ENCODE measurements around the gene GPR35.

Gene GPR35

GRCh38 chr2:240597419-240598181 is 27.7 kb upstream of the GPR35 start:
- in situ Hi-C loops (cut with MboI; ENCODE audit: low sequenced_read_pairs, unreplicated experiment): no loop called here
- no peak for DNase-seq (ENCODE audit: low spot score)
- TF ChIP-seq, protein P1, sequence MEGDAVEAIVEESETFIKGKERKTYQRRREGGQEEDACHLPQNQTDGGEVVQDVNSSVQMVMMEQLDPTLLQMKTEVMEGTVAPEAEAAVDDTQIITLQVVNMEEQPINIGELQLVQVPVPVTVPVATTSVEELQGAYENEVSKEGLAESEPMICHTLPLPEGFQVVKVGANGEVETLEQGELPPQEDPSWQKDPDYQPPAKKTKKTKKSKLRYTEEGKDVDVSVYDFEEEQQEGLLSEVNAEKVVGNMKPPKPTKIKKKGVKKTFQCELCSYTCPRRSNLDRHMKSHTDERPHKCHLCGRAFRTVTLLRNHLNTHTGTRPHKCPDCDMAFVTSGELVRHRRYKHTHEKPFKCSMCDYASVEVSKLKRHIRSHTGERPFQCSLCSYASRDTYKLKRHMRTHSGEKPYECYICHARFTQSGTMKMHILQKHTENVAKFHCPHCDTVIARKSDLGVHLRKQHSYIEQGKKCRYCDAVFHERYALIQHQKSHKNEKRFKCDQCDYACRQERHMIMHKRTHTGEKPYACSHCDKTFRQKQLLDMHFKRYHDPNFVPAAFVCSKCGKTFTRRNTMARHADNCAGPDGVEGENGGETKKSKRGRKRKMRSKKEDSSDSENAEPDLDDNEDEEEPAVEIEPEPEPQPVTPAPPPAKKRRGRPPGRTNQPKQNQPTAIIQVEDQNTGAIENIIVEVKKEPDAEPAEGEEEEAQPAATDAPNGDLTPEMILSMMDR (IDR thresholded peaks at IDR 0.05; ENCODE audit: borderline replicate concordance, control extremely low read depth, extremely low read depth, insufficient read depth, missing control alignments): no peak

DNA sequence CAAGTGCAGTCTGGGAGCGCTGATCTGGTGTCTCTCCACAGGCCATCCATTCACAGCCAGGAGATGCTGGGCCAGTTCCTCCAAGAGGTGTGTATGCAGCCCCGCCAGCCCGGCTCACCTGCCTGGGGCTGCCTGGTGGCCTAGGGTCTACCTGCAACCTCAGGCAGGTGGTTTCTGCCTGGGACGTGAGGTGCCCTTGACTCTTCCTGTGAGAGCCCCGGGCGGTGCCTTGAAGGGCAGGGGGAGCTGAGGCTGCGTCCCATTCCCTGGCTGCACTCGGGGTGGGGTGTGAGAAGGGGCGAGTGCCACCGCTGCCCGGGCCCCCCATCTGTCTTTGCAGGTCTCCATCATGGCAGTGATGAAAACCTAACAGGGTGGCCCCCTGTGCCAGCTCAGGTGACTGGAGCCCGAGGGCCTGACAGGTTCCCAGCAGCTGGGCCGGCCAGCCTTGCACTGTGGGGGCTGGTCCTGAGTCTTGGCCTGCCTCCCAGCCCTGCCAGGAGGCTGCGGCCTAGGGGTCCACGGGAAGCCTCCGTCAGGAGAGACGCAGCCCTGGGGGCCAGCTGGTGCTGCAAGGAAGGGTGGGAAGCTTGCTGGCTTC is 26.9 kb upstream of the GPR35 start:
- in situ Hi-C loops (cut with MboI; ENCODE audit: low sequenced_read_pairs, unreplicated experiment): no loop called here
- DNase-seq (ENCODE audit: low spot score): no peak
- TF ChIP-seq, protein P1 (IDR thresholded peaks at IDR 0.05; ENCODE audit: borderline replicate concordance, control extremely low read depth, extremely low read depth, insufficient read depth, missing control alignments): no peak

- in situ Hi-C loops (cut with MboI; ENCODE audit: low sequenced_read_pairs, unreplicated experiment): no loop called here
- TF ChIP-seq, protein P1 (IDR thresholded peaks at IDR 0.05; ENCODE audit: borderline replicate concordance, control extremely low read depth, extremely low read depth, insufficient read depth, missing control alignments): no peak
These were observed 26.1 kb upstream of the GPR35 start for GRCh38 chr2:240599141-240599583.

GRCh38 chr2:240600451-240600961 is 24.8 kb upstream of the GPR35 start:
- no peak for DNase-seq (ENCODE audit: low spot score)
- TF ChIP-seq, protein P1 (IDR thresholded peaks at IDR 0.05; ENCODE audit: borderline replicate concordance, control extremely low read depth, extremely low read depth, insufficient read depth, missing control alignments): no peak
- in situ Hi-C loops (cut with MboI; ENCODE audit: low sequenced_read_pairs, unreplicated experiment): no loop called here

More at GRCh38 chr2:240599141-240599583, 26.1 kb upstream of the GPR35 start:
- no peak for DNase-seq (ENCODE audit: low spot score)

GRCh38 chr2:240601061-240601830 is 24.0 kb upstream of the GPR35 start:
- in situ Hi-C loops (cut with MboI; ENCODE audit: low sequenced_read_pairs, unreplicated experiment): no loop called here
- DNase-seq (ENCODE audit: low spot score): no peak
- TF ChIP-seq, protein P1 (IDR thresholded peaks at IDR 0.05; ENCODE audit: borderline replicate concordance, control extremely low read depth, extremely low read depth, insufficient read depth, missing control alignments): no peak

DNA sequence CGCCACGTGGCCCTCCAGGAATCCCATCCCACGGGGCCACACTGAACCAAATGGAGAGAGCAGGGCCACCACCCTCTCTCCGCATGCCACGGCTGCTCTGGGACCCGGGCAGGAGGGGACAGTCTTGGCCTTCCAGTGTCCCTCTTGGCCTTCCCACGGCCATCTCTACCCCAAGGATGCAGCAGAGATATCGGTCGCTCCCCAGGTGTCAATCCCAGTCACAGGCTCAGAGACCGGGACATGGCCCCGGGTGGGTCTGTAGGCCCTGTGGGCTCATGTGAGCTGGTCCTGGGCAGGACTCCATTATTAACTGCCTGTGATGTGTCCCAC is 23.5 kb upstream of the GPR35 start:
- in situ Hi-C loops (cut with MboI; ENCODE audit: low sequenced_read_pairs, unreplicated experiment): no loop called here
- TF ChIP-seq, protein P1 (IDR thresholded peaks at IDR 0.05; ENCODE audit: borderline replicate concordance, control extremely low read depth, extremely low read depth, insufficient read depth, missing control alignments): no peak
- no peak for DNase-seq (ENCODE audit: low spot score)
